ENCODE measurements around the gene SETD6. TPM values are rescaled to one million over a fixed set of nuclear protein-coding genes. Genes with fewer than 3 reads are reported as not detected.
A peak's percentile ranks its signal among the peaks of the same experiment; 100 is the strongest.

Gene SETD6
- total and polyA plus RNA-seq, 9 of the 15 experiments (the other 6 are each of a cell fraction or from before 2014, with no cell fraction given): 9.2 to 40.9 (median 19.8) TPM

GRCh38 chr16:58515871-58516767 lies 802 bp downstream of the SETD6 start:
- peak; percentile 49 to 69 (median 64) for DNase-seq (ENCODE audit: extremely low read depth in 1 of 4, low spot score in 3 of 4)
- Histone ChIP-seq H3K4me3 (peak overlapping the region; percentile 88), H3K79me2 (ENCODE audit: control insufficient read depth, insufficient read depth, low read length) (peaks cover 30% of the 10 kb centered on the region), H2AFZ (ENCODE audit: low read depth, low read length) (peak overlapping the region; percentile 92), H3K4me2 (ENCODE audit: insufficient read depth, low read length) (peak overlapping the region; percentile 95), H3K9ac (ENCODE audit: insufficient read depth in 1 of 2, low read depth in 2 of 2, low read length in 2 of 2) (peak overlapping the region; percentile 83 to 98; a peak in 3 of 4 replicates), H3K9me1 (ENCODE audit: control insufficient read depth, insufficient read depth, low read length) (no peaks in the 10 kb centered on the region), H3K9me3 (replicated peaks; ENCODE audit: control insufficient read depth, insufficient read depth, low read depth, low read length) (no peaks in the 10 kb centered on the region), H4K20me1 (replicated peaks; ENCODE audit: control insufficient read depth, insufficient read depth, low read length) (peaks cover 16% of the 10 kb centered on the region), H3K4me1 (replicated peaks in 1 of 2; ENCODE audit: control insufficient read depth in 2 of 2, insufficient read depth in 2 of 2, low read length in 2 of 2) (peaks cover 4 to 38% of the 10 kb centered on the region in 2 experiments; a peak in 4 of 5 replicates), H3K27ac (ENCODE audit: extremely low read depth, low read depth, low read length) (peak overlapping the region; percentile 92), H3K36me3 (ENCODE audit: control insufficient read depth, insufficient read depth, low read length) (peaks cover 49% of the 10 kb centered on the region), H3K27me3 (ENCODE audit: control insufficient read depth in 2 of 2, insufficient read depth in 2 of 2, low read length in 2 of 2) (no peaks in the 10 kb centered on the region)
- ATAC-seq: peak; percentile 59
- BruUV-seq (replicated peaks): no TSS peak
- 10% methylated on average over 42 of the region's 66 CpGs for WGBS (ENCODE audit: insufficient coverage, low coverage, missing lambda C conversion rate)
- POLR2A ChIA-PET: interaction anchor here (0.6 to 0.7 kb wide), 4 partner anchors 22 to 387 kb away, joined by 3 read pairs; partner anchors contain the start of gene CFAP20
- in situ Hi-C loops (cut with MboI): no loop called here
- intact Hi-C loops (cut with micrococcal nuclease): no loop called here
- FAIRE-seq: no peak
- CTCF ChIA-PET (ENCODE audit: low intra/inter-chr PET ratio): no interaction called here
- TF ChIP-seq HNRNPL (IDR thresholded peaks at IDR 0.05; ENCODE audit: low read depth, low read length) (0 out of 2 replicates have a peak, but pooled peaks have one; percentile 56), ZFP91 (CRISPR knock-in tag; IDR thresholded peaks at IDR 0.05) (no peak), RB1 (IDR thresholded peaks at IDR 0.05; ENCODE audit: low read depth) (0 out of 2 replicates have a peak, but pooled peaks have one; percentile 3), TFAM (CRISPR knock-in tag; conservative IDR thresholded peaks at IDR 0.05) (no peak), CCNT2 (IDR thresholded peaks at IDR 0.05; ENCODE audit: borderline replicate concordance, extremely low read depth, insufficient read length, low read depth, low read length) (peak; percentile 27), PHB (CRISPR knock-in tag; IDR thresholded peaks at IDR 0.05) (no peak), HMGN3 (IDR thresholded peaks at IDR 0.05; ENCODE audit: borderline replicate concordance, extremely low read depth, insufficient read length, low read depth, low read length) (peak; percentile 46), MYNN (IDR thresholded peaks at IDR 0.05) (0 out of 2 replicates have a peak, but pooled peaks have one; percentile 28), MYNN (CRISPR knock-in tag; IDR thresholded peaks at IDR 0.05) (no peak), YBX1 (IDR thresholded peaks at IDR 0.05) (no peak), TFAP4 (CRISPR knock-in tag; IDR thresholded peaks at IDR 0.05; ENCODE audit: borderline replicate concordance) (peak; percentile 78), TOE1 (IDR thresholded peaks at IDR 0.05; ENCODE audit: borderline replicate concordance) (no peak), TOE1 (CRISPR knock-in tag; IDR thresholded peaks at IDR 0.05; ENCODE audit: borderline replicate concordance, low read depth) (peak; percentile 6; the same call in 1 of the 2 replicates), ZBTB34 (CRISPR knock-in tag; IDR thresholded peaks at IDR 0.05) (no peak), ZNF695 (CRISPR knock-in tag; IDR thresholded peaks at IDR 0.05) (no peak), HNRNPUL1 (IDR thresholded peaks at IDR 0.05; ENCODE audit: low read length) (no peak), SAFB (IDR thresholded peaks at IDR 0.05; ENCODE audit: borderline replicate concordance, low read depth, low read length) (peak; percentile 6; the same call in 1 of the 2 replicates), ZEB2 (IDR thresholded peaks at IDR 0.05) (0 out of 2 replicates have a peak, but pooled peaks have one; percentile 12)
